ENCODE measurements around the gene REV3L.

The REV3L gene

DNA sequence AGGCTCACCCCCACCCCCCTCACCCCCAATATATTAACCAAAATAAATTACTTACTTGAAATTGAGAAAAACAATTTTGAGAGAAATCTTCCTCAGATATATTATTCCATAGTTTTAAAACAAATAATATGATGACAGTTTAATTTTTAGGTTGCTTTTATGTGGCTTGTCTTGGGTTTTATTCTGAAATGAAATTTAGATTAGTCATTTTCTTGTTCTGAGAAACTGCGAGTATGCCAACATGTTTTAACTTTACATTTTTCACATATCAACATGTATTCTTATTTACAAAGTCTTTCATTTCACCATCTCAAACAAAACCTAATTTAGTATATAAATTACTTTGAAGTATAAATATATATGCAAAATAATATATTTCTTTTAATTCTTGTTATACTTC, 11.1 kb downstream of the REV3L start:
- Histone ChIP-seq H3K4me1 (ENCODE audit: low read depth, poor library complexity, severe bottlenecking) (peaks cover 6% of the 10 kb centered on the region), H3K4me3 (IDR thresholded peaks at IDR 0.05; ENCODE audit: insufficient read depth, low read depth, low read length) (no peak overlapping the region), H3K9ac (no peak overlapping the region), H3K79me2 (ENCODE audit: insufficient read depth, low read depth) (peaks cover 39% of the 10 kb centered on the region), H3K27ac (no peak overlapping the region), H4K20me1 (ENCODE audit: insufficient read depth) (no peaks in the 10 kb centered on the region), H3K36me3 (ENCODE audit: insufficient read depth) (no peaks in the 10 kb centered on the region), H3K27me3 (ENCODE audit: insufficient read depth, low read depth) (no peaks in the 10 kb centered on the region), H3K4me2 (no peak overlapping the region), H2AFZ (ENCODE audit: low read depth) (no peak overlapping the region)
- TF ChIP-seq, protein P1, sequence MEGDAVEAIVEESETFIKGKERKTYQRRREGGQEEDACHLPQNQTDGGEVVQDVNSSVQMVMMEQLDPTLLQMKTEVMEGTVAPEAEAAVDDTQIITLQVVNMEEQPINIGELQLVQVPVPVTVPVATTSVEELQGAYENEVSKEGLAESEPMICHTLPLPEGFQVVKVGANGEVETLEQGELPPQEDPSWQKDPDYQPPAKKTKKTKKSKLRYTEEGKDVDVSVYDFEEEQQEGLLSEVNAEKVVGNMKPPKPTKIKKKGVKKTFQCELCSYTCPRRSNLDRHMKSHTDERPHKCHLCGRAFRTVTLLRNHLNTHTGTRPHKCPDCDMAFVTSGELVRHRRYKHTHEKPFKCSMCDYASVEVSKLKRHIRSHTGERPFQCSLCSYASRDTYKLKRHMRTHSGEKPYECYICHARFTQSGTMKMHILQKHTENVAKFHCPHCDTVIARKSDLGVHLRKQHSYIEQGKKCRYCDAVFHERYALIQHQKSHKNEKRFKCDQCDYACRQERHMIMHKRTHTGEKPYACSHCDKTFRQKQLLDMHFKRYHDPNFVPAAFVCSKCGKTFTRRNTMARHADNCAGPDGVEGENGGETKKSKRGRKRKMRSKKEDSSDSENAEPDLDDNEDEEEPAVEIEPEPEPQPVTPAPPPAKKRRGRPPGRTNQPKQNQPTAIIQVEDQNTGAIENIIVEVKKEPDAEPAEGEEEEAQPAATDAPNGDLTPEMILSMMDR (conservative IDR thresholded peaks at IDR 0.05; ENCODE audit: low read depth, low read length), result no peak

DNA sequence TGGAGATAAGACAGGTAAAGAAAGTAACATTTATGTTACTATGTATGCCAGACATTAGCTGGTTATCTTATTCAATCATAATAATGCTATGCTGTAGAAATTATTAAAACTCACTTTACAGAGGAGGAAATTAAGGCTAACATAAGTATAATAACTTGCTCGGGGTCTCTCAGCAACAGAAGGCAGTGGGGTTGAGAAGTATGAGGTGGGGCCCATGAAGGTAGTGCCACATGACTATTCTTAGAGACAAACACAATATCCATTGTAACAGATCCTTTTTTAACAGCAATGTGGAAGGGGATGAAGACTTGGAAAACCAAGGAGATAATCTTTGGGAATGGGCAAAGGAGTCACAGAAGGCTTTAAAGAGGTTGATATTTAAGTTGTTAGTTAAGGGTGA, 11.5 kb downstream of the REV3L start:
- Histone ChIP-seq H4K20me1 (ENCODE audit: insufficient read depth) (no peaks in the 10 kb centered on the region), H3K27me3 (ENCODE audit: insufficient read depth, low read depth) (no peaks in the 10 kb centered on the region)

DNA sequence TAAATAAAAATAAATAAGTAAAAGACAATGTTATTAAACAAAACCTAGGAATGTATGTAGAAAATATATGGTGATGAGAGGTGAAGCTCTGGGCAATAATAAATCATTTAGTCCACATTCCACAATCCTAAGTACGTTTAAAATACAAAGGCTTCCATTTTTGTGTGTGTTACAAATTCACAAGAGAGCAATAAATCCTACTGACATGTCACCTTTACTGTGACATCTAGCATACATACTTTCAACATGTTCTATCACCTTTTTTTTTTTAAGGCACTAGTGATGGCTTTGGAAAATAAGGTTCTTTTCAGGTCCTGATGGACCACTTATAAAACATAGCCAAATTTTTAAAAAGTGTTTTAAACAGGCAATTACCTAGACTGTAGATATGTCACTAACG, 12.0 kb downstream of the REV3L start:
- Histone ChIP-seq H4K20me1 (ENCODE audit: insufficient read depth) (no peaks in the 10 kb centered on the region), H2AFZ (ENCODE audit: low read depth) (no peak overlapping the region), H3K27ac (no peak overlapping the region), H3K4me1 (ENCODE audit: low read depth, poor library complexity, severe bottlenecking) (peaks cover 6% of the 10 kb centered on the region), H3K36me3 (ENCODE audit: insufficient read depth) (no peaks in the 10 kb centered on the region), H3K27me3 (ENCODE audit: insufficient read depth, low read depth) (no peaks in the 10 kb centered on the region), H3K4me2 (no peak overlapping the region), H3K9ac (no peak overlapping the region), H3K79me2 (ENCODE audit: insufficient read depth, low read depth) (peaks cover 30% of the 10 kb centered on the region), H3K4me3 (IDR thresholded peaks at IDR 0.05; ENCODE audit: insufficient read depth, low read depth, low read length) (no peak overlapping the region)
- TF ChIP-seq, protein P1 (conservative IDR thresholded peaks at IDR 0.05; ENCODE audit: low read depth, low read length), result no peak

More for the DNA sequence above, 11.5 kb downstream of the REV3L start:
- Histone ChIP-seq H2AFZ (ENCODE audit: low read depth) (no peak overlapping the region), H3K79me2 (ENCODE audit: insufficient read depth, low read depth) (peaks cover 35% of the 10 kb centered on the region), H3K4me3 (IDR thresholded peaks at IDR 0.05; ENCODE audit: insufficient read depth, low read depth, low read length) (no peak overlapping the region), H3K4me2 (no peak overlapping the region), H3K27ac (no peak overlapping the region), H3K4me1 (ENCODE audit: low read depth, poor library complexity, severe bottlenecking) (peaks cover 6% of the 10 kb centered on the region), H3K9ac (no peak overlapping the region), H3K36me3 (ENCODE audit: insufficient read depth) (no peaks in the 10 kb centered on the region)
- TF ChIP-seq, protein P1 (conservative IDR thresholded peaks at IDR 0.05; ENCODE audit: low read depth, low read length), result no peak

DNA sequence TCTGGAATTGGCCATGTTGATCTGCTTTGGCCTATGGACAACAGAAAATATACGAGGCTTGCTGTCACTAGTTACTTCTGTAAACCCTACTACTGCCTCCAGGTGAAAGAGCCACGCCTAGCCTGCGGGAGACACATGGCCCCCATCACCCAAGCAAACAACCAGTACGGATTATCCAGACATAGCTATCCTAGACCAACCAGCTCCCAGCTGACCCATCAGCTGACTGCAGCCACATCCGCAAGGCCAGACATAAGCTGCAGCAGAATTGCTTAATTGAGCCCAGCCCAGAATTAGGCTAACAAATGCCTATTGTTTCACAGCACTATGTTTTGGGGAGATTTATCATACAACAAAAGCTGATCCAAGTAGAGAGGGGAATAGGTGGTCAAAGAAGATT, 13.5 kb downstream of the REV3L start:
- H3K9ac ChIP-seq, result no peak overlapping the region
- H3K27ac ChIP-seq, result no peak overlapping the region
- no peak overlapping the region for H3K4me2 ChIP-seq
- H3K4me1 ChIP-seq (ENCODE audit: low read depth, poor library complexity, severe bottlenecking), result peaks cover 6% of the 10 kb centered on the region
- TF ChIP-seq, protein P1 (conservative IDR thresholded peaks at IDR 0.05; ENCODE audit: low read depth, low read length), result no peak
- no peak overlapping the region for H2AFZ ChIP-seq (ENCODE audit: low read depth)
- no peak overlapping the region for H3K4me3 ChIP-seq (IDR thresholded peaks at IDR 0.05; ENCODE audit: insufficient read depth, low read depth, low read length)
- H3K79me2 ChIP-seq (ENCODE audit: insufficient read depth, low read depth), result peaks cover 24% of the 10 kb centered on the region
- no peaks in the 10 kb centered on the region for H3K36me3 ChIP-seq (ENCODE audit: insufficient read depth)
- H4K20me1 ChIP-seq (ENCODE audit: insufficient read depth), result no peaks in the 10 kb centered on the region
- no peaks in the 10 kb centered on the region for H3K27me3 ChIP-seq (ENCODE audit: insufficient read depth, low read depth)

Data from KMS-11 (cell line).